ENCODE measurements around the gene IMPA2. TPM values are rescaled to one million over a fixed set of nuclear protein-coding genes. Genes with fewer than 3 reads are reported as not detected.

IMPA2 gene
- total and polyA plus RNA-seq, 2 of the 13 experiments (the other 11 are each of a cell fraction or from before 2014, with no cell fraction given): 37.8 to 71.8 TPM

- TF ChIP-seq ZNF512 (CRISPR knock-in tag; IDR thresholded peaks at IDR 0.05) (peak; percentile 63; the same call in 1 of the 2 replicates), NR2F2 (IDR thresholded peaks at IDR 0.05; ENCODE audit: borderline replicate concordance, low read depth) (no peak), ARHGAP35 (CRISPR knock-in tag; IDR thresholded peaks at IDR 0.05; ENCODE audit: borderline replicate concordance) (peak; percentile 66; the same call in 1 of the 2 replicates), ETS1 (CRISPR knock-in tag; IDR thresholded peaks at IDR 0.05) (no peak), ZBTB39 (CRISPR knock-in tag; IDR thresholded peaks at IDR 0.05) (0 out of 2 replicates have a peak, but pooled peaks have one; percentile 23), POLR2G (IDR thresholded peaks at IDR 0.05; ENCODE audit: low read depth, low read length) (no peak), RARA (CRISPR knock-in tag; IDR thresholded peaks at IDR 0.05) (peak; percentile 33; the same call in 1 of the 2 replicates), HBP1 (CRISPR knock-in tag; IDR thresholded peaks at IDR 0.05; ENCODE audit: low read depth) (0 out of 2 replicates have a peak, but pooled peaks have one; percentile 42), ZNF564 (CRISPR knock-in tag; IDR thresholded peaks at IDR 0.05) (no peak), PHF20 (CRISPR knock-in tag; IDR thresholded peaks at IDR 0.05) (no peak), ZNF839 (CRISPR knock-in tag; IDR thresholded peaks at IDR 0.05; ENCODE audit: borderline replicate concordance) (no peak), ZNF713 (CRISPR knock-in tag; IDR thresholded peaks at IDR 0.05) (0 out of 2 replicates have a peak, but pooled peaks have one; percentile 90), SNAPC2 (CRISPR knock-in tag; IDR thresholded peaks at IDR 0.05) (0 out of 2 replicates have a peak, but pooled peaks have one; percentile 24), MEIS1 (CRISPR knock-in tag; IDR thresholded peaks at IDR 0.05; ENCODE audit: borderline replicate concordance) (peak; percentile 82)
Measured at GRCh38 chr18:12038639-12039539, 57.6 kb downstream of the IMPA2 start (continued).

All from HepG2 (cell line).